Fibroblast of villous mesenchyme (primary cell): Measurements from ENCODE around the gene HERPUD2. TPM values are rescaled to one million over a fixed set of nuclear protein-coding genes. Genes with fewer than 3 reads are reported as not detected.
A peak's percentile ranks its signal among the peaks of the same experiment; 100 is the strongest.

Experiments
- DNase-seq: peaks from one replicate; pipeline ENCODE4 v3.0.0-alpha.2; 2010; ENCODE audit warnings: low read depth
- H3K4me3 ChIP-seq: 2 replicates; pipeline ENCODE4 v1.5.1; 2011; ENCODE audit warnings: low read depth, mild to moderate bottlenecking, low read length
- total RNA-seq: library from RNA; depleted of rRNA; stranded (reverse); fragments of >200 nt; gene quantifications from 2 replicates; pipeline ENCODE4 v1.2.3, GENCODE V29; 2012
- TF ChIP-seq, protein P1 (sequence below): IDR thresholded peaks from 2 replicates; pipeline ENCODE4 v1.5.1; 2012; ENCODE audit warnings: low read depth, mild to moderate bottlenecking, low read length; ENCODE audit not compliant: insufficient read depth

HERPUD2 gene
- total RNA-seq, 1 donor, result 30.7 TPM

- no peak overlapping the region for H3K4me3 ChIP-seq
- TF ChIP-seq, protein P1, sequence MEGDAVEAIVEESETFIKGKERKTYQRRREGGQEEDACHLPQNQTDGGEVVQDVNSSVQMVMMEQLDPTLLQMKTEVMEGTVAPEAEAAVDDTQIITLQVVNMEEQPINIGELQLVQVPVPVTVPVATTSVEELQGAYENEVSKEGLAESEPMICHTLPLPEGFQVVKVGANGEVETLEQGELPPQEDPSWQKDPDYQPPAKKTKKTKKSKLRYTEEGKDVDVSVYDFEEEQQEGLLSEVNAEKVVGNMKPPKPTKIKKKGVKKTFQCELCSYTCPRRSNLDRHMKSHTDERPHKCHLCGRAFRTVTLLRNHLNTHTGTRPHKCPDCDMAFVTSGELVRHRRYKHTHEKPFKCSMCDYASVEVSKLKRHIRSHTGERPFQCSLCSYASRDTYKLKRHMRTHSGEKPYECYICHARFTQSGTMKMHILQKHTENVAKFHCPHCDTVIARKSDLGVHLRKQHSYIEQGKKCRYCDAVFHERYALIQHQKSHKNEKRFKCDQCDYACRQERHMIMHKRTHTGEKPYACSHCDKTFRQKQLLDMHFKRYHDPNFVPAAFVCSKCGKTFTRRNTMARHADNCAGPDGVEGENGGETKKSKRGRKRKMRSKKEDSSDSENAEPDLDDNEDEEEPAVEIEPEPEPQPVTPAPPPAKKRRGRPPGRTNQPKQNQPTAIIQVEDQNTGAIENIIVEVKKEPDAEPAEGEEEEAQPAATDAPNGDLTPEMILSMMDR, result no peak
- peak; percentile 60 for DNase-seq
These were observed 77.9 kb downstream of the HERPUD2 start for GRCh38 chr7:35617041-35617440.

GRCh38 chr7:35613150-35613549 lies 81.8 kb downstream of the HERPUD2 start:
- peak; percentile 60 for DNase-seq

DNA sequence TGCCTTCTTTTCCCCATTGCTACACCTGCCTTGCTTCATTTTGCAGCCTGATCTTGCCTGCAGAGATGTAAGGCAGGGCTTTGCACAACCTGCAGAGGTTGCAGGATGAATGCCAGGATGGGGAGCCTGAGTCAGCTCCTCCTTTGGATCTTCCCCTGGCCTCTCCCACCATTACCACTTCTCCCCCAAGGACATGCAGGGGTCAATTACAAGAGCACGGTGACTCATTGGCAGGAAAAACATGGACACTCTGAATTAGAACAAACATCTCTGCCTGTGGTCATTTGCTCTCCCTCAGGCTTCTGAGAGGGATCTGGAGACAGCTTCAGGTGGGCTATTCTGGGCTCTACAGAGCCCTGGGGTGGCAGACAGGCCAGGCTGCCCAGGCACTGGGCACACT lies 89.2 kb downstream of the HERPUD2 start:
- TF ChIP-seq, protein P1, result no peak
- no peak overlapping the region for H3K4me3 ChIP-seq
- peak; percentile 69 for DNase-seq

More at GRCh38 chr7:35613150-35613549, 81.8 kb downstream of the HERPUD2 start:
- TF ChIP-seq, protein P1, result no peak
- H3K4me3 ChIP-seq, result no peak overlapping the region

GRCh38 chr7:35604595-35604994 lies 90.3 kb downstream of the HERPUD2 start:
- DNase-seq, result peak; percentile 5
- TF ChIP-seq, protein P1, result no peak
- no peak overlapping the region for H3K4me3 ChIP-seq

- no peak for DNase-seq
- H3K4me3 ChIP-seq, result no peak overlapping the region
- TF ChIP-seq, protein P1, result no peak
These were observed 95.3 kb downstream of the HERPUD2 start for GRCh38 chr7:35599645-35600044.

DNA sequence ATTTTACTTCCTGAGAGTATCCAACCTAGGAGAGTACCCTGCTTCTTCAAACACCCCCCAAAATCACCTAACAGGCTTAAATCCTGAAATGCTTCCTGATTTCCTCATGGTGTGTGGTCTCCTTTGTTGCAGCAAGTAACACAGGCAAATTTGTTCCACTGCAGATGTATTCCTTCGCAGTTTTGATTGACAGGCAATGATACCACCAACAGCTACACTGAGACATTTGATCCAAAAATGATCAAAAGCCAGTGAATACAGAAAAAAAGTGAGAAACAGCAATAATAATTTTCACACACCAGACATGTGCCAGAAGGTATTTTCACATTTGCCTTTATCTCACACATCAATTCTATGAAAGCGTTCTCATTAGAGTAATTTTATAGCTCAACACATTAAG lies 95.9 kb downstream of the HERPUD2 start:
- no peak overlapping the region for H3K4me3 ChIP-seq
- TF ChIP-seq, protein P1, result no peak
- no peak for DNase-seq

- H3K4me3 ChIP-seq, result no peak overlapping the region
- peak; percentile 45 for DNase-seq
- TF ChIP-seq, protein P1, result no peak
These were observed 98.9 kb downstream of the HERPUD2 start for GRCh38 chr7:35596061-35596460.
